GM12873 (cell line): ENCODE measurements around the gene RHOBTB3.

Experiments used
- TF ChIP-seq, protein P1 (sequence below): IDR thresholded peaks from 2 replicates; pipeline ENCODE4 v1.5.1; 2012; ENCODE audit warnings: low read depth, mild to moderate bottlenecking, moderate library complexity, low read length, control low read depth; ENCODE audit not compliant: insufficient read depth; ENCODE audit errors: missing control alignments

Gene RHOBTB3, protein sequence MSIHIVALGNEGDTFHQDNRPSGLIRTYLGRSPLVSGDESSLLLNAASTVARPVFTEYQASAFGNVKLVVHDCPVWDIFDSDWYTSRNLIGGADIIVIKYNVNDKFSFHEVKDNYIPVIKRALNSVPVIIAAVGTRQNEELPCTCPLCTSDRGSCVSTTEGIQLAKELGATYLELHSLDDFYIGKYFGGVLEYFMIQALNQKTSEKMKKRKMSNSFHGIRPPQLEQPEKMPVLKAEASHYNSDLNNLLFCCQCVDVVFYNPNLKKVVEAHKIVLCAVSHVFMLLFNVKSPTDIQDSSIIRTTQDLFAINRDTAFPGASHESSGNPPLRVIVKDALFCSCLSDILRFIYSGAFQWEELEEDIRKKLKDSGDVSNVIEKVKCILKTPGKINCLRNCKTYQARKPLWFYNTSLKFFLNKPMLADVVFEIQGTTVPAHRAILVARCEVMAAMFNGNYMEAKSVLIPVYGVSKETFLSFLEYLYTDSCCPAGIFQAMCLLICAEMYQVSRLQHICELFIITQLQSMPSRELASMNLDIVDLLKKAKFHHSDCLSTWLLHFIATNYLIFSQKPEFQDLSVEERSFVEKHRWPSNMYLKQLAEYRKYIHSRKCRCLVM

DNA sequence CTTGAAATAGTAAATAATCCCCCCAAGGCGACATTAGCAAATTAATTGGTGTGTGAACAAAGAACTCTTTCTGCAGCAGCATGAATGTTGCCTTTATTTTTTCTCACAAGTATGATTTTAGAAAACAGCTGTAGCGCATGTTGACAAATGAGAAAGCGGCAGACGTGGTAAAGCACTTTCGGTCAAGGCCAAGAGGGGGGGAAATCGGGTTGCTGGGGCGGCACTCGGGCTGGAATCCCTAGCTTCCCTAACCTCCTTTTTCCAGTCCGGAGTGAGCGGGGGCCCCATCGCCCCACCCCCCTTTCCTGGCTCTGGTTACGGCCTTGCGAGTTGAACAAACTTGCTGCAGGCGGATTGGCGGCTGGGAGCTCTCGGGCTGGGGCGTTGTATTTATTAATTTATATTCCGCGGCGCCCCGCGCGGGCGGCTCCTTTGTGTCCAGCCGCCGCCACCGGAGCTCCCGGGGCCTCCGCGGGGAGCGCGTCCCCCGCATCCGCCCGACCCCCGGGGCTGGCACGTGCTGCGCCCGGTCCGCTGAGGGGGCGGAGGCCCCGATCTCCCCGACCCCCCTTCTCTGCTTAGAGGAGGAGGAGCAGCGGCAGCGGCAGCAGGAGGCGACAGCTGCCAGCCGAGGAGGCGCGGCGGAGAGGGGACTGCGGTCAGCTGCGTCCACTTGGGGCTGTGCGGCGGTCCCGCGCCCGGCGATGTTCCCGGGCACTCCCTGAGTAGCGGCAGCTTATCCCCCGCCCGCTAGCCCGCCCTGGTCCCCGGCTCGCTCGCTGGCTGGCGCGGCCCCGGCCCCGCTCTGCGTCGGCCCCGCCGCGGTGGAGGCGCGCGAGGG lies at the start of gene RHOBTB3:
TSS of gene RHOBTB3 (plus strand) at position 607 of the 841 bp plus-strand sequence. CDS start 347 bp downstream, outside the sequence.
- TF ChIP-seq, protein P1, sequence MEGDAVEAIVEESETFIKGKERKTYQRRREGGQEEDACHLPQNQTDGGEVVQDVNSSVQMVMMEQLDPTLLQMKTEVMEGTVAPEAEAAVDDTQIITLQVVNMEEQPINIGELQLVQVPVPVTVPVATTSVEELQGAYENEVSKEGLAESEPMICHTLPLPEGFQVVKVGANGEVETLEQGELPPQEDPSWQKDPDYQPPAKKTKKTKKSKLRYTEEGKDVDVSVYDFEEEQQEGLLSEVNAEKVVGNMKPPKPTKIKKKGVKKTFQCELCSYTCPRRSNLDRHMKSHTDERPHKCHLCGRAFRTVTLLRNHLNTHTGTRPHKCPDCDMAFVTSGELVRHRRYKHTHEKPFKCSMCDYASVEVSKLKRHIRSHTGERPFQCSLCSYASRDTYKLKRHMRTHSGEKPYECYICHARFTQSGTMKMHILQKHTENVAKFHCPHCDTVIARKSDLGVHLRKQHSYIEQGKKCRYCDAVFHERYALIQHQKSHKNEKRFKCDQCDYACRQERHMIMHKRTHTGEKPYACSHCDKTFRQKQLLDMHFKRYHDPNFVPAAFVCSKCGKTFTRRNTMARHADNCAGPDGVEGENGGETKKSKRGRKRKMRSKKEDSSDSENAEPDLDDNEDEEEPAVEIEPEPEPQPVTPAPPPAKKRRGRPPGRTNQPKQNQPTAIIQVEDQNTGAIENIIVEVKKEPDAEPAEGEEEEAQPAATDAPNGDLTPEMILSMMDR, result no peak

DNA sequence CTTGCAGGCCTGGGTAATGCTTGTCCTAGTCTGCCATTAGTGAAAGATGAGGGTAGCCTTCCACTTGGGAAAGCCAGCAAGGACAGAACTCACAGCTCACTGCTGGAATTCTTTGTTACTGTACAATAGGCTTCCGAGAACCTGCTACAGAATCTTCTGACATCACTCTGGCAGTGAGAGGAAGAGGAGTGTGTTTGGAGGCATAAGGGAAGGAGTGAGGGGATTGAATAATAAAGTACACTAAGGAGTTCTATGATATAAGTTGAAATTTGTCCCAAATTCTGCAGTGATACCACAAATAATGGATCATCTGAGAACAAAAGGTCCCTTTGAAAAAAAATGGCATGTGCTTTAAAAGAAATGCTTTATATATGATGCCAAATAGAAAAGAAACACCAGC lies 48.2 kb upstream of the RHOBTB3 start, which contains the start of gene SPATA9:
TSS of gene SPATA9 (minus strand) at position 101 of the 400 bp plus-strand sequence. CDS start 137 bp downstream, outside the sequence.
- TF ChIP-seq, protein P1, result no peak

DNA sequence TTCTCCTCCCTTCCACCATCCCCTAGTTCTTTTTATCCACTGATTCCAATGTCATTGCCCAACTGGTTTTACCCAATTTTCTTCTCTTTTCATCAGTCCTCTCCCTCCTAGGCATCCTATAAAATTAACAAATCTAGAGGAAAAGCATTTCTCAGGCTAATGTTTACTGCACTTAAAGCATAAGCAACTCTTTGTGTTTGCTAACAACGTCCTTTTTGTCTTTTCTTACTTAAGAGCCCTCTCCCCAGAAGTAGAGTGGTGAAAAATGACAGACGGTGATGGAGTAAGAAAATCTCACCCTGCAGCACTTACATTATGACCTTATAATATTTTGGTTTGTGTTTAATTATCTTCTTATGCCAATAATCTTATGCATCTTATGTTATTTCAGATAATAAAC lies 46.8 kb upstream of the RHOBTB3 start:
- TF ChIP-seq, protein P1, result no peak

DNA sequence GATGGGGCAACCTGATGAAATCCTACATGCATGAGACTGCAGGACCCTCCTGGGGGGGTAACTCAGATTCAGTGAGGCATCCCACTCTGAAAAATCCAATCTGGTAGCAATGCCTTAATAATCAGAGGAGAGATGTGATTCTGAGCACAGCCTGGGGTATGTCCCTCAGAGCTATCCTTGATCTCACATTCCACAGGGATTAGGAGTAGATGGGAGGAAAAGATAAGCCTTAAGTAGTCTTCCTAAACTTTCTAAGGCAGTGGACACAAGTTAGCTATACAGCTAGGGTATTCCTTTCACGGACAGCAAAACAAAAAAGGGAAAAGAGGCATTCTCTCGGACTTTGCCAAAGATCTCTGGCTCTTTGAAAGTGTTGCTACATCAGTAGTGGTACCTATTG lies 44.5 kb upstream of the RHOBTB3 start:
- TF ChIP-seq, protein P1, result no peak

DNA sequence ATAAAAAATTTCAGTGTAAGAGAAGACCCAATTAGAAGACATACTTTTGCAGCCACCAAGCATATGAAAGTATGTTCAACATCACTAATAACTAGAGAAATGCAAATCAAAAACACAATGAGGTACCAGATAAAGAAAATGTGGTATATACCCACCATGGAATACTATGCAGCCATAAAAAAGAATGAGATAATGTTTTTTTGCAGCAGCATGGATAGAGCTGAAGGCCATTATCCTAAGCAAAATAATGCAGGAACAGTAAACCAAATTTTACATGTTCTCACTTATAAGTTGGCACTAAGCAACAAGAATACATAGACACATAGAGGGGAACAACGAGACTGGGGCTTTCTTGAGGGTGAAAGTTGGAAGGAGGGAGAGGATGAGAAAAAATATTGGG lies 41.5 kb upstream of the RHOBTB3 start:
- TF ChIP-seq, protein P1, result no peak

DNA sequence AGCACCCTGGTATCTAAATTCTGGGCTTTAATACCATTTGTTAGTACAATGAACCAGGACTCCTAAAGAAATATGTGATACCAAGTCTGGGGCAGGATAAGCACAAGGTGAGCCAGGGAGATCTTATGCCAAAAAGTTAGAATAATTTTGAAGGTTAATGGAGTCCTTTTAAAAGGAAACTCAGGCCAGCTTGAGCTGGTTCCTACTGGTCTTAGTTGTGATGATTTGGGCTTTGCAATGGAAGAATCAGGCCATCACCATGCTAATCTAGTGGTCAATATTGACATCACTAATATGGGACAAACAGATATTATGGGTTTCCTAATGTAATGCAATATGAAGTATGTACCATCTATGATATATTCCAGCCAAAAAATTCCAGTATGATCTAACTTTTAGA lies 40.8 kb upstream of the RHOBTB3 start:
- TF ChIP-seq, protein P1, result no peak
